Pancreas (tissue), 10 donors: ENCODE data around the gene SSR1. TPM values are rescaled to one million over a fixed set of nuclear protein-coding genes. Genes with fewer than 3 reads are reported as not detected.
A peak's percentile ranks its signal among the peaks of the same experiment; 100 is the strongest.
"Not testable (repeated sequence)": the region's sequence is repeated elsewhere in the genome, so short reads cannot be mapped to it uniquely, and the experiment has no call there.

ENCODE experiments used
- ATAC-seq, 4 donors: fragments of 200-7000 bp; cut with Tn5 transposase; one replicate each; pipeline versions ENCODE4 v1.8.0 to v1.9.1; 2020; ENCODE audit warnings: mild to moderate bottlenecking in 4 of 4, moderate library complexity in 4 of 4
- DNase-seq, 6 donors: peaks; one replicate each; pipeline ENCODE4 v3.0.0-alpha.2; 2020
- FAIRE-seq: peaks from 2 replicates; lab custom pipeline; 2012; peaks lifted over from hg19 to GRCh38; lab: Jason Lieb, UNC
- H3K27ac ChIP-seq, 4 donors: fragments of 200-600 bp; sonication (generic); 1 replicate in 3 of 4; 2 replicates in 1 of 4; pipeline versions ENCODE4 v1.5.0 to v1.8.0; 2020
- H3K27me3 ChIP-seq, 4 donors: fragments of 200-600 bp; one replicate each; pipeline ENCODE4 v1.8.0; 2021
- H3K36me3 ChIP-seq, 3 donors: fragments of 200-600 bp; sonication (generic) in 1 of 3; one replicate each; pipeline versions ENCODE4 v1.5.0 to v1.8.0; 2020 to 2021
- H3K4me1 ChIP-seq, 3 donors: fragments of 200-600 bp; one replicate each; pipeline ENCODE4 v1.8.0; 2021
- H3K4me3 ChIP-seq, 4 donors: fragments of 200-600 bp; sonication (generic) in 2 of 4; one replicate each; pipeline versions ENCODE4 v1.5.0 to v1.8.0; 2020 to 2021
- H3K9me3 ChIP-seq, 4 donors: fragments of 200-600 bp; one replicate each; pipeline ENCODE4 v1.8.0; 2021
- CTCF ChIP-seq, 4 donors: fragments of 200-600 bp; sonication (generic) in 3 of 4; IDR thresholded peaks; one replicate each; pipeline versions ENCODE4 v1.5.0 to v1.8.0; 2021; ENCODE audit warnings: antibody characterized with exemption in 4 of 4
- WGBS, 2 donors: extraction: QIAGEN DNeasy Blood & Tissue Kit; methylation state at CpG; one replicate each; pipeline ENCODE4 v1.1.7; 2013; 5-methylcytosine and 5-hydroxymethylcytosine counted together
- intact Hi-C, 3 donors: fragments of 100-400 bp; cut with DNase I; formaldehyde crosslinking; loops; one replicate each; pipeline versions ENCODE4 v1.11.1 to v1.14.2; 2022
- polyA plus RNA-seq, 2 donors: library from polyadenylated mRNA; stranded (reverse); fragments of 200-250 nt; gene quantifications; one replicate each; pipeline ENCODE4 v1.2.3, GENCODE V29; 2013
- total RNA-seq, 6 donors: library from RNA; stranded (reverse); fragmentation: NEBNext Ultra II Directional in 4 of 6; extraction: Animal tissue kit (Norgen Biotek cat#: 25700) in 4 of 6; gene quantifications; one replicate each; pipeline versions ENCODE4 v1.2.1 to v1.2.4, GENCODE V29; 2021 to 2023
- donor health status: healthy with polysubstance abuse.
- donor health status: DM: no; HTN: no; CAD: no; lungs with moderate emphysema.
- donor health status: DM: no; HTN: no; CAD: no.
- donor health status: control.
- donor health status: control.
- donor health status: Bipolar disorder and iron deficiency.
- donor health status: DM: yes; HTN: yes; CAD: no.
- donor health status: DM: no; HTN: no; CAD: no.
- donor health status: DM: no; HTN: no; CAD: no.
- donor health status: DM: yes; HTN: yes; CAD: no.

SSR1 gene
- total and polyA plus RNA-seq, 8 donors = 11.5 to 138 (median 79.6) TPM

DNA sequence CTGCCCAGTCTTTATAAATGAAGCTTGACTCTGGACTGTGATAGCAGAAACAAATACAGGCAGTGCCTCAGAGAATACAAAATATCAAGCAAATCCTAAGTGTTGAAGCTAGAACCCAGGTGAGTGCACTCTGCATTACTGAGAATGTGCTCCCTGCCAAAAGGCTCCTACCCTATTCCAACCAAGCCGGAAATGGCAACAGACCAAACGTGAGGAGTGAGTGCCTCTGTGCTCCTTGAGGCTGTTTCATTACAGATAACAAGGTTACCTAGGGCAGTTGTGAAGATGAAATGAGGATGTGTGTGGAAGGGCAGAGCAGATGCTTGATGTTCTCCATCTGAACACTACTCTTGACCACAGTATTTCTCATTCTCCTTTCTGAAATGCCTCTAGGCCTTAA lies 29.3 kb downstream of the SSR1 start:
- Histone ChIP-seq H3K4me1 (peaks cover 0 to 7% (median 2%) of the 10 kb centered on the region in 3 donors), H3K27ac (no peak overlapping the region), H3K4me3 (no peak overlapping the region), H3K9me3 (no peaks in the 10 kb centered on the region), H3K36me3 (peaks cover 0 to 10% (median 9%) of the 10 kb centered on the region in 3 donors), H3K27me3 (no peaks in the 10 kb centered on the region)
- FAIRE-seq (no peak), ATAC-seq (no peak), DNase-seq (no peak)
- intact Hi-C loops = loop anchor here in 2 of 3 donors (10.0 kb wide), 2 partner anchors 121 to 331 kb away; no protein-coding TSS in a partner anchor
- 84 to 87% methylated on average over 2 of the region's 2 CpGs for WGBS, 2 donors
- no peak for TF ChIP-seq CTCF (IDR thresholded peaks at IDR 0.05)

GRCh38 chr6:7282097-7282906 lies 30.7 kb downstream of the SSR1 start:
- 80 to 89% methylated on average over 10 of the region's 10 CpGs for WGBS, 2 donors
- TF ChIP-seq CTCF (IDR thresholded peaks at IDR 0.05) = no peak
- Histone ChIP-seq H3K4me1 (peaks cover 0 to 12% (median 11%) of the 10 kb centered on the region in 3 donors), H3K4me3 (no peak overlapping the region), H3K27ac (no peak overlapping the region), H3K27me3 (no peaks in the 10 kb centered on the region), H3K9me3 (no peaks in the 10 kb centered on the region), H3K36me3 (peaks cover 0 to 7% (median 4%) of the 10 kb centered on the region in 3 donors)
- FAIRE-seq = no peak
- ATAC-seq = no peak
- DNase-seq = no peak
- intact Hi-C loops = loop anchor here in 2 of 3 donors (10.0 kb wide), 2 partner anchors 122 to 332 kb away; no protein-coding TSS in a partner anchor

DNA sequence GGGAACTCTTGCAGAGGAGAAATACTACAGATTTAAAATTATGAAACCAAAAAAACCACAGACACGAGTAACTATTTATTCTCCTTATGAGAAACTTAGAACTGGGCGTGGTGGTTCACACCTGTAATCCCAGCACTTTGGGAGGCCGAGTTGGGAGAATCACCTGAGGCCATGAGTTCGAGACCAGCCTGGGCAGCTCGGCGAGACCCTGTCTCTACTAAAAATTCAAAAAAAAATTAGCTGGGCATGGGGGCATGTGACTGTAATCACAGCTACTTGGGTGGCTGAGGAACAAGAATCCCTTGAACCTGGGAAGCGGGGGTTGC lies 36.8 kb downstream of the SSR1 start:
- ATAC-seq = no peak

GRCh38 chr6:7274525-7274924 lies 38.5 kb downstream of the SSR1 start:
- H3K4me3 ChIP-seq, H3K9me3 ChIP-seq, DNase-seq, intact Hi-C loops, H3K36me3 ChIP-seq, H3K27ac ChIP-seq, ATAC-seq, H3K27me3 ChIP-seq, FAIRE-seq: not testable (repeated sequence)
- WGBS, 2 donors = 41 to 57% methylated on average over 8 of the region's 8 CpGs
- peaks cover 11 to 27% (median 13%) of the 10 kb centered on the region in 3 donors for H3K4me1 ChIP-seq

More for the DNA sequence above, 36.8 kb downstream of the SSR1 start:
- H3K36me3 ChIP-seq = no peaks in the 10 kb centered on the region
- intact Hi-C loops = no loop called here
- peaks cover 5 to 20% (median 11%) of the 10 kb centered on the region in 3 donors for H3K4me1 ChIP-seq
- no peak overlapping the region for H3K27ac ChIP-seq
- DNase-seq (no peak), FAIRE-seq (no peak)
- no peak for TF ChIP-seq CTCF (IDR thresholded peaks at IDR 0.05)
- H3K4me3 ChIP-seq = no peak overlapping the region
- H3K27me3 ChIP-seq = no peaks in the 10 kb centered on the region
- 60 to 70% methylated on average over 7 of the region's 7 CpGs for WGBS, 2 donors
- H3K9me3 ChIP-seq = no peaks in the 10 kb centered on the region

GRCh38 chr6:7273709-7274108 lies 39.3 kb downstream of the SSR1 start:
- no peak overlapping the region for H3K4me3 ChIP-seq
- no peaks in the 10 kb centered on the region for H3K9me3 ChIP-seq
- no peak for FAIRE-seq
- peaks cover 11 to 26% (median 11%) of the 10 kb centered on the region in 3 donors for H3K4me1 ChIP-seq
- no peak for ATAC-seq
- no peak overlapping the region for H3K27ac ChIP-seq
- intact Hi-C loops = no loop called here
- 44 to 48% methylated on average over 10 of the region's 10 CpGs for WGBS, 2 donors
- no peaks in the 10 kb centered on the region for H3K27me3 ChIP-seq
- TF ChIP-seq CTCF (IDR thresholded peaks at IDR 0.05) = no peak
- peak in 1 of 6 donors; percentile 68 for DNase-seq
- no peaks in the 10 kb centered on the region for H3K36me3 ChIP-seq
